HG02759 (cell line): Measurements from ENCODE around the gene AQP6.

Experiments used
- ATAC-seq: cut with Tn5 transposase; IDR thresholded peaks from one replicate; pipeline ENCODE4 v1.9.1; 2021; ENCODE audit warnings: mild to moderate bottlenecking, moderate library complexity; ENCODE audit not compliant: unreplicated experiment

AQP6 gene

GRCh38 chr12:50025187-50026059 is 52.7 kb downstream of the AQP6 start, which contains the start of gene RACGAP1:
TSS of gene RACGAP1 (minus strand) at chr12:50025494. CDS start at chr12:50016715, 8,779 bp downstream.
- ATAC-seq, result peak; percentile 98

GRCh38 chr12:50026691-50027090 is 53.9 kb downstream of the AQP6 start:
- ATAC-seq, result no peak
